ENCODE measurements around the gene ARPC4. TPM values are rescaled to one million over a fixed set of nuclear protein-coding genes. Genes with fewer than 3 reads are reported as not detected.
"Not testable (repeated sequence)": the region's sequence is repeated elsewhere in the genome, so short reads cannot be mapped to it uniquely, and the experiment has no call there.

ARPC4 gene
- total RNA-seq, 8 experiments from 2014 or later = 75.0 to 158 (median 120) TPM

GRCh38 chr3:9760779-9761505 lies 31.9 kb upstream of the ARPC4 start:
- ATAC-seq (replicated peaks in 6 of 8) = no peak
- in situ Hi-C loops (cut with MboI; ENCODE audit: low pct_unique_long_range_greater_than_20kb in 2 of 9, low sequenced_read_pairs in 9 of 9, unreplicated experiment in 9 of 9) = no loop called here
- no peak overlapping the region for H3K27ac ChIP-seq
- H3K4me1 ChIP-seq (replicated peaks in 1 of 2) = peaks cover 0 to 1% of the 10 kb centered on the region in 2 donors
- WGBS, 10 experiments = 86 to 100% (median 99%) methylated on average over 1 to 9 of the region's 10 CpGs
- no peak overlapping the region for H3K4me3 ChIP-seq

- H3K4me1 ChIP-seq (replicated peaks in 1 of 2) = peaks cover 0 to 3% of the 10 kb centered on the region in 2 donors
- in situ Hi-C loops (cut with MboI; ENCODE audit: low pct_unique_long_range_greater_than_20kb in 2 of 9, low sequenced_read_pairs in 9 of 9, unreplicated experiment in 9 of 9) = no loop called here
- H3K27ac ChIP-seq = no peak overlapping the region
- H3K4me3 ChIP-seq = no peak overlapping the region
- 60 to 100% (median 94%) methylated on average over 1 to 5 of the region's 5 CpGs; no CpG with 5 or more reads in 4 of the 10 experiments for WGBS, 10 experiments
- no peak for ATAC-seq (replicated peaks in 6 of 8)
These were observed 31.0 kb upstream of the ARPC4 start for GRCh38 chr3:9761919-9762318.

GRCh38 chr3:9762871-9763270 lies 30.0 kb upstream of the ARPC4 start:
- Histone ChIP-seq H3K4me3 (no peak overlapping the region), H3K27ac (no peak overlapping the region), H3K4me1 (replicated peaks in 1 of 2) (peaks cover under 1 to 3% of the 10 kb centered on the region in 2 donors)
- in situ Hi-C loops (cut with MboI; ENCODE audit: low pct_unique_long_range_greater_than_20kb in 2 of 9, low sequenced_read_pairs in 9 of 9, unreplicated experiment in 9 of 9) = no loop called here
- no peak for ATAC-seq (replicated peaks in 6 of 8)
- 100% methylated on average over 1 to 2 of the region's 8 CpGs; no CpG with 5 or more reads in 8 of the 10 experiments for WGBS, 10 experiments

GRCh38 chr3:9765865-9766264 lies 27.0 kb upstream of the ARPC4 start:
- in situ Hi-C loops (cut with MboI; ENCODE audit: low pct_unique_long_range_greater_than_20kb in 2 of 9, low sequenced_read_pairs in 9 of 9, unreplicated experiment in 9 of 9) = no loop called here
- ATAC-seq (replicated peaks in 6 of 8) = peak in 5 of 8 experiments; percentile 24 to 65 (median 35)
- no peak overlapping the region for H3K27ac ChIP-seq
- peaks cover 10 to 12% of the 10 kb centered on the region in 2 donors for H3K4me1 ChIP-seq (replicated peaks in 1 of 2)
- H3K4me3 ChIP-seq = no peak overlapping the region
- 50 to 100% (median 87%) methylated on average over 1 to 3 of the region's 4 CpGs; no CpG with 5 or more reads in 4 of the 10 experiments for WGBS, 10 experiments

- peaks cover 10 to 12% of the 10 kb centered on the region in 2 donors for H3K4me1 ChIP-seq (replicated peaks in 1 of 2)
- in situ Hi-C loops (cut with MboI; ENCODE audit: low pct_unique_long_range_greater_than_20kb in 2 of 9, low sequenced_read_pairs in 9 of 9, unreplicated experiment in 9 of 9) = no loop called here
- 45 to 88% (median 77%) methylated on average over 1 to 6 of the region's 7 CpGs; no CpG with 5 or more reads in 4 of the 10 experiments for WGBS, 10 experiments
- ATAC-seq (replicated peaks in 6 of 8) = peak in 2 of 8 experiments; percentile 21 to 30
- H3K4me3 ChIP-seq = no peak overlapping the region
- no peak overlapping the region for H3K27ac ChIP-seq
These were observed 25.5 kb upstream of the ARPC4 start for GRCh38 chr3:9767418-9767817.

- H3K4me3 ChIP-seq = no peak overlapping the region
- H3K27ac ChIP-seq = no peak overlapping the region
- ATAC-seq (replicated peaks in 6 of 8) = peak in 1 of 8 experiments; percentile 4
- H3K4me1 ChIP-seq (replicated peaks in 1 of 2) = peaks cover 10 to 12% of the 10 kb centered on the region in 2 donors
- in situ Hi-C loops (cut with MboI; ENCODE audit: low pct_unique_long_range_greater_than_20kb in 2 of 9, low sequenced_read_pairs in 9 of 9, unreplicated experiment in 9 of 9) = no loop called here
- 60 to 100% methylated on average over 1 of the region's 6 CpGs; no CpG with 5 or more reads in 8 of the 10 experiments for WGBS, 10 experiments
These were observed 24.6 kb upstream of the ARPC4 start for GRCh38 chr3:9768141-9768775.

GRCh38 chr3:9769012-9769411 lies 23.9 kb upstream of the ARPC4 start:
- whole genome bisulfite sequencing, 10 experiments = 20 to 100% (median 88%) methylated on average over 1 to 3 of the region's 5 CpGs; no CpG with 5 or more reads in 2 of the 10 experiments
- Histone ChIP-seq H3K4me1 (replicated peaks in 1 of 2) (peaks cover 10 to 12% of the 10 kb centered on the region in 2 donors), H3K4me3 (peak overlapping the region in 4 of 5 donors; percentile 27 to 43 (median 31)), H3K27ac (no peak overlapping the region)
- in situ Hi-C loops (cut with MboI; ENCODE audit: low pct_unique_long_range_greater_than_20kb in 2 of 9, low sequenced_read_pairs in 9 of 9, unreplicated experiment in 9 of 9) = no loop called here
- peak in 3 of 8 experiments; percentile 1 to 3 (median 2) for ATAC-seq (replicated peaks in 6 of 8)

GRCh38 chr3:9769426-9770275 lies 23.2 kb upstream of the ARPC4 start, which contains the start of gene CAMK1:
CAMK1 (minus strand) TSS chr3:9769947; CDS start chr3:9767749, 2,198 bp downstream.
- in situ Hi-C loops (cut with MboI; ENCODE audit: low pct_unique_long_range_greater_than_20kb in 2 of 9, low sequenced_read_pairs in 9 of 9, unreplicated experiment in 9 of 9) = no loop called here
- ATAC-seq (replicated peaks in 6 of 8) = peak; percentile 90 to 97 (median 93)
- 0 to 80% (median 16%) methylated on average over 2 to 15 of the region's 49 CpGs; no CpG with 5 or more reads in 5 of the 10 experiments for WGBS, 10 experiments
- Histone ChIP-seq H3K4me3 (peak within 1 kb of the TSS; percentile 27 to 43 (median 33)), H3K4me1 (replicated peaks in 1 of 2) (peaks cover 10 to 12% of the 10 kb centered on the region in 2 donors), H3K27ac (no peak within 1 kb of the TSS)

GRCh38 chr3:9770276-9770812 lies 22.5 kb upstream of the ARPC4 start:
- no peak for ATAC-seq (replicated peaks in 6 of 8)
- WGBS, 10 experiments = 0 to 100% (median 68%) methylated on average over 1 to 3 of the region's 15 CpGs; no CpG with 5 or more reads in 4 of the 10 experiments

GRCh38 chr3:9771007-9771406 lies 21.9 kb upstream of the ARPC4 start:
- in situ Hi-C loops (cut with MboI; ENCODE audit: low pct_unique_long_range_greater_than_20kb in 2 of 9, low sequenced_read_pairs in 9 of 9, unreplicated experiment in 9 of 9); H3K4me3 ChIP-seq; H3K27ac ChIP-seq; ATAC-seq (replicated peaks in 6 of 8): not testable (repeated sequence)
- H3K4me1 ChIP-seq (replicated peaks in 1 of 2) = peaks cover 8 to 12% of the 10 kb centered on the region in 2 donors
- WGBS, 10 experiments = 86 to 100% (median 94%) methylated on average over 1 to 2 of the region's 2 CpGs; no CpG with 5 or more reads in 2 of the 10 experiments

More at GRCh38 chr3:9770276-9770812, 22.5 kb upstream of the ARPC4 start:
- H3K4me1 ChIP-seq (replicated peaks in 1 of 2) = peaks cover 10 to 12% of the 10 kb centered on the region in 2 donors
- H3K27ac ChIP-seq = no peak overlapping the region
- peak overlapping the region; percentile 27 to 43 (median 33) for H3K4me3 ChIP-seq
- in situ Hi-C loops (cut with MboI; ENCODE audit: low pct_unique_long_range_greater_than_20kb in 2 of 9, low sequenced_read_pairs in 9 of 9, unreplicated experiment in 9 of 9) = no loop called here

- Histone ChIP-seq H3K4me3 (no peak overlapping the region), H3K4me1 (replicated peaks in 1 of 2) (no peaks in the 10 kb centered on the region), H3K27ac (no peak overlapping the region)
- WGBS, 10 experiments = 46 to 100% (median 68%) methylated on average over 1 to 4 of the region's 5 CpGs; no CpG with 5 or more reads in 2 of the 10 experiments
- in situ Hi-C loops (cut with MboI; ENCODE audit: low pct_unique_long_range_greater_than_20kb in 2 of 9, low sequenced_read_pairs in 9 of 9, unreplicated experiment in 9 of 9) = no loop called here
- no peak for ATAC-seq (replicated peaks in 6 of 8)
These were observed 15.8 kb upstream of the ARPC4 start for GRCh38 chr3:9776896-9777693.

GRCh38 chr3:9777694-9778021 lies 15.2 kb upstream of the ARPC4 start:
- Histone ChIP-seq H3K27ac (no peak overlapping the region), H3K4me1 (replicated peaks in 1 of 2) (no peaks in the 10 kb centered on the region), H3K4me3 (no peak overlapping the region)
- no peak for ATAC-seq (replicated peaks in 6 of 8)
- WGBS, 10 experiments = 80 to 100% (median 83%) methylated on average over 1 of the region's 1 CpG; no CpG with 5 or more reads in 5 of the 10 experiments
- in situ Hi-C loops (cut with MboI; ENCODE audit: low pct_unique_long_range_greater_than_20kb in 2 of 9, low sequenced_read_pairs in 9 of 9, unreplicated experiment in 9 of 9) = no loop called here
